ENCODE measurements around the gene RNASET2.
A peak's percentile ranks its signal among the peaks of the same experiment; 100 is the strongest.

RNASET2 gene

DNA sequence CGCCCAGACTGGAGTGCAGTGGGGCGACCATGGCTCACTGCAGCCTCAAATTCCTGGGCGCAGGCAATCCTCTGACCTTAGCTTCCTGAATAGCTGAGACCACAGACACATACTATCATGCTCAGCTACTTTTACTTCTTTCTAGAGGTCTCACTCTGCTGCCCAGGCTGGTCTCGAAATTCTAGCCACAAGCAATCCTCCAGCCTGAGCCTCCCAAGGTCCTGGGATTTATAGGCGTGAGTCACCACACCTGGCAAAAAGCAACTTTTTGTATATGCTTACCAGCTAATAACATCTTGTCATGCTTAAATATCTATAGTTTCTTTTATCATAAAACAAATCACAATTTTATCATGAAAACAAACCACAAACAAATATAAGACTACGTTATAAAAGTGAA is 23.0 kb downstream of the RNASET2 start:
- Histone ChIP-seq H3K79me1 (ENCODE audit: low read depth, low read length) (peaks cover 2% of the 10 kb centered on the region), H3K36me3 (replicated peaks in 1 of 2; ENCODE audit: control insufficient read depth in 2 of 2, insufficient read depth in 2 of 2, low read length in 2 of 2) (peaks cover 5 to 23% of the 10 kb centered on the region in 2 donors), H3K27me3 (ENCODE audit: control insufficient read depth in 3 of 3, insufficient read depth in 3 of 3, low read depth in 1 of 3, low read length in 3 of 3) (peaks cover 0 to 3% (median 0%) of the 10 kb centered on the region in 3 experiments), H3K23ac (ENCODE audit: low read depth, low read length, poor library complexity) (no peak overlapping the region), H2BK120ac (ENCODE audit: low read depth, low read length) (no peak overlapping the region), H2AK5ac (ENCODE audit: low read depth, low read length) (no peak overlapping the region), H2BK15ac (ENCODE audit: low read length) (no peak overlapping the region), H3K4me1 (ENCODE audit: control insufficient read depth in 2 of 2, insufficient read depth in 1 of 2, low read depth in 1 of 2, low read length in 2 of 2) (peaks cover 0 to 8% of the 10 kb centered on the region in 2 donors), H2BK12ac (ENCODE audit: low read length) (no peak overlapping the region), H2BK5ac (ENCODE audit: low read length) (no peak overlapping the region), H3K4me3 (ENCODE audit: low read length in 2 of 2) (no peak overlapping the region), H4K8ac (ENCODE audit: low read depth, low read length) (no peak overlapping the region), H3K18ac (ENCODE audit: low read length) (no peak overlapping the region), H3K9ac (ENCODE audit: low read depth, low read length, poor library complexity) (no peak overlapping the region), H3K27ac (replicated peaks; ENCODE audit: low read length) (no peak overlapping the region), H2AFZ (ENCODE audit: low read length) (no peak overlapping the region), H3K4ac (ENCODE audit: low read length) (no peak overlapping the region), H3K4me2 (ENCODE audit: insufficient read depth, low read length, poor library complexity, severe bottlenecking) (no peak overlapping the region), H3K14ac (ENCODE audit: low read length) (no peak overlapping the region), H4K91ac (ENCODE audit: low read depth, low read length, poor library complexity) (no peak overlapping the region), H3K9me3 (replicated peaks in 1 of 2; ENCODE audit: control insufficient read depth in 2 of 2, insufficient read depth in 1 of 2, low read depth in 1 of 2, low read length in 2 of 2) (peaks cover 0 to 4% of the 10 kb centered on the region in 2 donors)
- no peak for DNase-seq (ENCODE audit: low spot score)
- no CpG with 5 or more reads among the region's 6 CpGs for WGBS, 2 donors (ENCODE audit: extremely low coverage in 2 of 2, insufficient read length in 2 of 2, insufficient replicate concordance in 1 of 2)

- H2AK5ac ChIP-seq (ENCODE audit: low read depth, low read length) = no peak overlapping the region
- no peak overlapping the region for H3K4me3 ChIP-seq (ENCODE audit: low read length in 2 of 2)
- H3K4me2 ChIP-seq (ENCODE audit: insufficient read depth, low read length, poor library complexity, severe bottlenecking) = no peak overlapping the region
- H3K9ac ChIP-seq (ENCODE audit: low read depth, low read length, poor library complexity) = no peak overlapping the region
- H4K91ac ChIP-seq (ENCODE audit: low read depth, low read length, poor library complexity) = no peak overlapping the region
- no peak overlapping the region for H2BK120ac ChIP-seq (ENCODE audit: low read depth, low read length)
- WGBS, 2 donors (ENCODE audit: extremely low coverage in 2 of 2, insufficient read length in 2 of 2, insufficient replicate concordance in 1 of 2) = no CpG with 5 or more reads among the region's 10 CpGs
- no peak overlapping the region for H3K14ac ChIP-seq (ENCODE audit: low read length)
- peaks cover 2% of the 10 kb centered on the region for H3K79me1 ChIP-seq (ENCODE audit: low read depth, low read length)
- peaks cover 0 to 3% (median 0%) of the 10 kb centered on the region in 3 experiments for H3K27me3 ChIP-seq (ENCODE audit: control insufficient read depth in 3 of 3, insufficient read depth in 3 of 3, low read depth in 1 of 3, low read length in 3 of 3)
- H4K8ac ChIP-seq (ENCODE audit: low read depth, low read length) = no peak overlapping the region
- H3K4ac ChIP-seq (ENCODE audit: low read length) = no peak overlapping the region
- H3K9me3 ChIP-seq (replicated peaks in 1 of 2; ENCODE audit: control insufficient read depth in 2 of 2, insufficient read depth in 1 of 2, low read depth in 1 of 2, low read length in 2 of 2) = peaks cover 0 to 4% of the 10 kb centered on the region in 2 donors
- H3K23ac ChIP-seq (ENCODE audit: low read depth, low read length, poor library complexity) = no peak overlapping the region
- DNase-seq (ENCODE audit: low spot score) = no peak
- peaks cover 5 to 17% of the 10 kb centered on the region in 2 donors for H3K36me3 ChIP-seq (replicated peaks in 1 of 2; ENCODE audit: control insufficient read depth in 2 of 2, insufficient read depth in 2 of 2, low read length in 2 of 2)
- no peak overlapping the region for H3K18ac ChIP-seq (ENCODE audit: low read length)
- H2BK15ac ChIP-seq (ENCODE audit: low read length) = no peak overlapping the region
- no peak overlapping the region for H2AFZ ChIP-seq (ENCODE audit: low read length)
- no peak overlapping the region for H3K27ac ChIP-seq (replicated peaks; ENCODE audit: low read length)
- no peak overlapping the region for H2BK5ac ChIP-seq (ENCODE audit: low read length)
- H3K4me1 ChIP-seq (ENCODE audit: control insufficient read depth in 2 of 2, insufficient read depth in 1 of 2, low read depth in 1 of 2, low read length in 2 of 2) = peaks cover 3 to 12% of the 10 kb centered on the region in 2 donors
- H2BK12ac ChIP-seq (ENCODE audit: low read length) = no peak overlapping the region
Measured at GRCh38 chr6:166932616-166933015, 23.7 kb downstream of the RNASET2 start.

GRCh38 chr6:166932116-166932515 is 24.2 kb downstream of the RNASET2 start:
- no peak overlapping the region for H2BK120ac ChIP-seq (ENCODE audit: low read depth, low read length)
- no peak overlapping the region for H2BK12ac ChIP-seq (ENCODE audit: low read length)
- H2AFZ ChIP-seq (ENCODE audit: low read length) = no peak overlapping the region
- no peak overlapping the region for H2BK15ac ChIP-seq (ENCODE audit: low read length)
- peaks cover 5 to 14% of the 10 kb centered on the region in 2 donors for H3K36me3 ChIP-seq (replicated peaks in 1 of 2; ENCODE audit: control insufficient read depth in 2 of 2, insufficient read depth in 2 of 2, low read length in 2 of 2)
- H3K27ac ChIP-seq (replicated peaks; ENCODE audit: low read length) = no peak overlapping the region
- WGBS, 2 donors (ENCODE audit: extremely low coverage in 2 of 2, insufficient read length in 2 of 2, insufficient replicate concordance in 1 of 2) = no CpG with 5 or more reads among the region's 6 CpGs
- peaks cover 6 to 14% of the 10 kb centered on the region in 2 donors for H3K4me1 ChIP-seq (ENCODE audit: control insufficient read depth in 2 of 2, insufficient read depth in 1 of 2, low read depth in 1 of 2, low read length in 2 of 2)
- H3K4ac ChIP-seq (ENCODE audit: low read length) = no peak overlapping the region
- peaks cover 0 to 4% of the 10 kb centered on the region in 2 donors for H3K9me3 ChIP-seq (replicated peaks in 1 of 2; ENCODE audit: control insufficient read depth in 2 of 2, insufficient read depth in 1 of 2, low read depth in 1 of 2, low read length in 2 of 2)
- H2AK5ac ChIP-seq (ENCODE audit: low read depth, low read length) = no peak overlapping the region
- DNase-seq (ENCODE audit: low spot score) = no peak
- no peak overlapping the region for H3K23ac ChIP-seq (ENCODE audit: low read depth, low read length, poor library complexity)
- H3K14ac ChIP-seq (ENCODE audit: low read length) = no peak overlapping the region
- H3K9ac ChIP-seq (ENCODE audit: low read depth, low read length, poor library complexity) = peak overlapping the region; percentile 14
- H3K4me2 ChIP-seq (ENCODE audit: insufficient read depth, low read length, poor library complexity, severe bottlenecking) = no peak overlapping the region
- no peak overlapping the region for H4K91ac ChIP-seq (ENCODE audit: low read depth, low read length, poor library complexity)
- peaks cover 2% of the 10 kb centered on the region for H3K79me1 ChIP-seq (ENCODE audit: low read depth, low read length)
- no peak overlapping the region for H3K4me3 ChIP-seq (ENCODE audit: low read length in 2 of 2)
- no peak overlapping the region for H3K18ac ChIP-seq (ENCODE audit: low read length)
- no peak overlapping the region for H2BK5ac ChIP-seq (ENCODE audit: low read length)
- no peak overlapping the region for H4K8ac ChIP-seq (ENCODE audit: low read depth, low read length)
- H3K27me3 ChIP-seq (ENCODE audit: control insufficient read depth in 3 of 3, insufficient read depth in 3 of 3, low read depth in 1 of 3, low read length in 3 of 3) = peaks cover 0 to 3% (median 0%) of the 10 kb centered on the region in 3 experiments

GRCh38 chr6:166931426-166931970 is 24.9 kb downstream of the RNASET2 start:
- Histone ChIP-seq H2BK5ac (ENCODE audit: low read length) (no peak overlapping the region), H2AFZ (ENCODE audit: low read length) (no peak overlapping the region), H2AK5ac (ENCODE audit: low read depth, low read length) (no peak overlapping the region), H3K27ac (replicated peaks; ENCODE audit: low read length) (no peak overlapping the region), H3K4me3 (ENCODE audit: low read length in 2 of 2) (no peak overlapping the region), H3K79me1 (ENCODE audit: low read depth, low read length) (peaks cover 2% of the 10 kb centered on the region), H3K9me3 (replicated peaks in 1 of 2; ENCODE audit: control insufficient read depth in 2 of 2, insufficient read depth in 1 of 2, low read depth in 1 of 2, low read length in 2 of 2) (peaks cover 0 to 4% of the 10 kb centered on the region in 2 donors), H2BK12ac (ENCODE audit: low read length) (no peak overlapping the region), H2BK15ac (ENCODE audit: low read length) (no peak overlapping the region), H4K91ac (ENCODE audit: low read depth, low read length, poor library complexity) (no peak overlapping the region), H3K4me2 (ENCODE audit: insufficient read depth, low read length, poor library complexity, severe bottlenecking) (no peak overlapping the region), H3K4ac (ENCODE audit: low read length) (no peak overlapping the region), H3K18ac (ENCODE audit: low read length) (peak overlapping the region; percentile 37), H4K8ac (ENCODE audit: low read depth, low read length) (no peak overlapping the region), H3K14ac (ENCODE audit: low read length) (no peak overlapping the region), H2BK120ac (ENCODE audit: low read depth, low read length) (no peak overlapping the region), H3K4me1 (ENCODE audit: control insufficient read depth in 2 of 2, insufficient read depth in 1 of 2, low read depth in 1 of 2, low read length in 2 of 2) (peaks cover 10 to 13% of the 10 kb centered on the region in 2 donors), H3K36me3 (replicated peaks in 1 of 2; ENCODE audit: control insufficient read depth in 2 of 2, insufficient read depth in 2 of 2, low read length in 2 of 2) (peaks cover 5 to 14% of the 10 kb centered on the region in 2 donors), H3K23ac (ENCODE audit: low read depth, low read length, poor library complexity) (no peak overlapping the region), H3K27me3 (ENCODE audit: control insufficient read depth in 3 of 3, insufficient read depth in 3 of 3, low read depth in 1 of 3, low read length in 3 of 3) (peaks cover 0 to 3% (median 0%) of the 10 kb centered on the region in 3 experiments), H3K9ac (ENCODE audit: low read depth, low read length, poor library complexity) (no peak overlapping the region)
- DNase-seq (ENCODE audit: low spot score) = no peak
- WGBS, 2 donors (ENCODE audit: extremely low coverage in 2 of 2, insufficient read length in 2 of 2, insufficient replicate concordance in 1 of 2) = no CpG with 5 or more reads among the region's 14 CpGs
